HEK293 (cell line): Measurements from ENCODE around the gene MPEG1.

Experiments
- CTCF ChIA-PET: fragments of 350-600 bp; formaldehyde crosslinking; extraction: SDS; loops from one replicate; lab custom pipeline; 2021; ENCODE audit warnings: antibody characterized with exemption; lab: Yijun Ruan, JAX
- POLR2A ChIA-PET: fragments of 300-600 bp; formaldehyde crosslinking; extraction: SDS; loops from one replicate; lab custom pipeline; 2020; ENCODE audit warnings: antibody characterized with exemption, inconsistent platforms; lab: Yijun Ruan, JAX
- H3K27ac ChIP-seq: fragments of 200-500 bp; sonication (Bioruptor generic); 2 replicates; pipeline ENCODE4 v1.5.1; 2014; ENCODE audit warnings: low read depth, low read length, control low read depth, inconsistent platforms; ENCODE audit errors: extremely low read depth
- H3K36me3 ChIP-seq, 2 experiments: fragments of 200-500 bp in 1 of 2; sonication (Bioruptor generic) in 1 of 2; 1 replicate in 1 of 2; 2 replicates in 1 of 2; pipeline ENCODE4 v1.5.1; 2014 to 2017; ENCODE audit warnings: inconsistent platforms in 2 of 2, low read length in 2 of 2; ENCODE audit not compliant: control insufficient read depth in 2 of 2, insufficient read depth in 1 of 2
- H3K4me1 ChIP-seq: fragments of 200-500 bp; sonication (Bioruptor generic); 2 replicates; pipeline ENCODE4 v1.5.1; 2014; ENCODE audit warnings: mild to moderate bottlenecking, low read length, inconsistent platforms; ENCODE audit not compliant: control insufficient read depth, insufficient read depth
- H3K4me3 ChIP-seq: 2 replicates; pipeline ENCODE4 v1.5.1; 2011; ENCODE audit warnings: low read depth, mild to moderate bottlenecking, control low read depth, low read length, moderate library complexity
- H3K9me3 ChIP-seq: fragments of 200-500 bp; sonication (Bioruptor generic); 2 replicates; pipeline ENCODE4 v1.5.1; 2014; ENCODE audit warnings: low read depth, low read length, inconsistent platforms; ENCODE audit not compliant: control insufficient read depth, insufficient read depth
- AEBP2 ChIP-seq: fragments of 450-650 bp; formaldehyde crosslinking; IDR thresholded peaks from 2 replicates; pipeline ENCODE4 v1.5.1; 2016; ENCODE audit warnings: missing biosample characterization, missing genetic modification characterization, borderline replicate concordance
- ELK4 ChIP-seq: IDR thresholded peaks from 2 replicates; pipeline ENCODE4 v1.6.1; 2011; ENCODE audit warnings: mild to moderate bottlenecking, low read depth, low read length, borderline replicate concordance
- OSR2 ChIP-seq: fragments of 450-650 bp; formaldehyde crosslinking; IDR thresholded peaks from 2 replicates; pipeline ENCODE4 v1.5.1; 2016; ENCODE audit warnings: missing biosample characterization, missing genetic modification characterization
- PATZ1 ChIP-seq: fragments of 450-650 bp; formaldehyde crosslinking; IDR thresholded peaks from 2 replicates; pipeline ENCODE4 v1.5.1; 2016; ENCODE audit warnings: missing biosample characterization, missing genetic modification characterization
- SP3 ChIP-seq: fragments of 450-650 bp; formaldehyde crosslinking; IDR thresholded peaks from 2 replicates; pipeline ENCODE4 v1.5.1; 2016; ENCODE audit warnings: missing biosample characterization, missing genetic modification characterization
- TRIM28 ChIP-seq: IDR thresholded peaks from 2 replicates; pipeline ENCODE4 v1.6.1; 2011; ENCODE audit warnings: low read length, control low read depth, borderline replicate concordance
- ZBTB20 ChIP-seq: fragments of 450-650 bp; formaldehyde crosslinking; IDR thresholded peaks from 2 replicates; pipeline ENCODE4 v1.5.1; 2016; ENCODE audit warnings: missing biosample characterization, missing genetic modification characterization
- ZBTB49 ChIP-seq: fragments of 450-650 bp; formaldehyde crosslinking; IDR thresholded peaks from 2 replicates; pipeline ENCODE4 v1.5.1; 2016; ENCODE audit warnings: missing biosample characterization, missing genetic modification characterization, low read depth
- ZFP41 ChIP-seq: fragments of 450-650 bp; formaldehyde crosslinking; IDR thresholded peaks from 2 replicates; pipeline ENCODE4 v1.5.1; 2016; ENCODE audit warnings: missing biosample characterization, missing genetic modification characterization, borderline replicate concordance
- ZNF114 ChIP-seq: fragments of 450-650 bp; formaldehyde crosslinking; IDR thresholded peaks from 2 replicates; pipeline ENCODE4 v1.5.0; 2017; ENCODE audit warnings: missing biosample characterization, missing genetic modification characterization
- ZNF148 ChIP-seq: fragments of 450-650 bp; formaldehyde crosslinking; IDR thresholded peaks from 2 replicates; pipeline ENCODE4 v1.5.0; 2017; ENCODE audit warnings: missing biosample characterization, missing genetic modification characterization, borderline replicate concordance
- ZNF2 ChIP-seq: fragments of 450-650 bp; formaldehyde crosslinking; IDR thresholded peaks from 2 replicates; pipeline ENCODE4 v1.5.1; 2016; ENCODE audit warnings: missing biosample characterization, missing genetic modification characterization
- ZNF311 ChIP-seq: fragments of 450-650 bp; formaldehyde crosslinking; IDR thresholded peaks from 2 replicates; pipeline ENCODE4 v1.5.1; 2017; ENCODE audit warnings: missing biosample characterization, missing genetic modification characterization, borderline replicate concordance
- ZNF394 ChIP-seq: fragments of 450-650 bp; formaldehyde crosslinking; IDR thresholded peaks from 2 replicates; pipeline ENCODE4 v1.5.1; 2016; ENCODE audit warnings: missing biosample characterization, missing genetic modification characterization, mild to moderate bottlenecking, moderate library complexity, borderline replicate concordance
- ZNF76 ChIP-seq: fragments of 450-650 bp; formaldehyde crosslinking; IDR thresholded peaks from 2 replicates; pipeline ENCODE4; 2016; ENCODE audit warnings: low read depth, missing biosample characterization, missing genetic modification characterization, borderline replicate concordance
- ZNF843 ChIP-seq: fragments of 450-650 bp; formaldehyde crosslinking; IDR thresholded peaks from 2 replicates; pipeline ENCODE4 v1.5.1; 2016; ENCODE audit warnings: missing biosample characterization, missing genetic modification characterization

The MPEG1 gene

GRCh38 chr11:59182457-59183151, 30.1 kb downstream of the MPEG1 start:
- Histone ChIP-seq H3K4me3 (no peak overlapping the region), H3K36me3 (peaks cover 0 to 22% of the 10 kb centered on the region in 2 experiments; a peak in 1 of 3 replicates), H3K27ac (no peak overlapping the region), H3K4me1 (no peaks in the 10 kb centered on the region), H3K9me3 (no peaks in the 10 kb centered on the region)
- TF ChIP-seq ZBTB20 (tag by site-specific recombination), result no peak
- TF ChIP-seq TRIM28, result no peak
- TF ChIP-seq ZNF2, result no peak
- TF ChIP-seq ZFP41 (tag by site-specific recombination), result no peak
- TF ChIP-seq SP3, result no peak
- no peak for TF ChIP-seq PATZ1 (tag by site-specific recombination)
- no peak for TF ChIP-seq ZNF394 (tag by site-specific recombination)
- TF ChIP-seq ZBTB49 (tag by site-specific recombination), result no peak
- TF ChIP-seq ELK4, result no peak
- no peak for TF ChIP-seq ZNF114 (tag by site-specific recombination)
- TF ChIP-seq ZNF76 (tag by site-specific recombination), result no peak
- no peak for TF ChIP-seq OSR2 (tag by site-specific recombination)
- no peak for TF ChIP-seq AEBP2 (tag by site-specific recombination)
- POLR2A ChIA-PET, result no interaction called here
- CTCF ChIA-PET, result interaction anchor here (1.0 to 1.4 kb wide), 3 partner anchors 11 to 246 kb away, joined by 3 to 4 read pairs (median 3); partner anchors contain the start of gene DTX4

GRCh38 chr11:59181746-59182456, 30.8 kb downstream of the MPEG1 start:
- H3K9me3 ChIP-seq, result no peaks in the 10 kb centered on the region
- peaks cover 0 to 22% of the 10 kb centered on the region in 2 experiments; a peak in 1 of 3 replicates for H3K36me3 ChIP-seq
- ChIA-PET CTCF (interaction anchor here (1.0 to 1.9 kb wide), 6 partner anchors 8 to 247 kb away, joined by 3 to 11 read pairs (median 4); partner anchors contain the start of gene DTX4), POLR2A (no interaction called here)
- H3K27ac ChIP-seq, result no peak overlapping the region
- TF ChIP-seq ZNF311 (tag by site-specific recombination) (no peak), ZNF148 (tag by site-specific recombination) (no peak), ZNF843 (no peak)
- TF ChIP-seq, all 188 proteins: peak for 0
- Histone ChIP-seq H3K4me1 (no peaks in the 10 kb centered on the region), H3K4me3 (no peak overlapping the region)
